Neural cell (in vitro differentiated cells): ENCODE data around the gene CFAP65. TPM values are rescaled to one million over a fixed set of nuclear protein-coding genes. Genes with fewer than 3 reads are reported as not detected.
A peak's percentile ranks its signal among the peaks of the same experiment; 100 is the strongest.

Source experiments
- H2AFZ ChIP-seq: fragments of 200-600, 300-800 bp; sonication (generic), shearing (Covaris generic); 2 replicates; pipeline ENCODE4 v1.6.0; 2014; ENCODE audit warnings: low read depth, mild to moderate bottlenecking, antibody characterized with exemption, low read length, moderate library complexity
- H3F3A ChIP-seq: fragments of 200-600 bp; shearing (Covaris generic); 2 replicates; pipeline ENCODE4 v1.6.1; 2016; ENCODE audit warnings: mild to moderate bottlenecking, moderate library complexity, mixed read lengths, antibody characterized with exemption, low read length; ENCODE audit not compliant: insufficient read depth, poor library complexity, severe bottlenecking
- H3K27ac ChIP-seq: fragments of 200-600, 300-800 bp; sonication (generic), shearing (Covaris generic); 2 replicates; pipeline ENCODE4 v1.5.1; 2014; ENCODE audit warnings: mild to moderate bottlenecking, low read length, moderate library complexity
- H3K27me3 ChIP-seq: fragments of 300-800, 200-600 bp; sonication (generic), shearing (Covaris generic); 2 replicates; pipeline ENCODE4 v1.6.0; 2014; ENCODE audit warnings: mild to moderate bottlenecking, low read depth, low read length, moderate library complexity; ENCODE audit not compliant: insufficient read depth
- H3K36me3 ChIP-seq: fragments of 300-800, 200-600 bp; sonication (generic), shearing (Covaris generic); 2 replicates; pipeline ENCODE4 v1.5.1; 2014; ENCODE audit warnings: mild to moderate bottlenecking, antibody characterized with exemption, low read length, moderate library complexity; ENCODE audit not compliant: insufficient read depth
- H3K4me2 ChIP-seq: fragments of 300-800, 200-600 bp; sonication (generic), shearing (Covaris generic); 2 replicates; pipeline ENCODE4 v1.6.0; 2014; ENCODE audit warnings: mild to moderate bottlenecking, low read length
- H3K4me3 ChIP-seq: fragments of 300-800, 200-600 bp; sonication (generic), shearing (Covaris generic); 2 replicates; pipeline ENCODE4 v1.5.1; 2014; ENCODE audit warnings: mild to moderate bottlenecking, low read length, moderate library complexity
- H3K79me2 ChIP-seq: fragments of 200-600 bp; shearing (Covaris generic); replicated peaks from 2 replicates; pipeline ENCODE4 v1.6.0; 2014; ENCODE audit warnings: mild to moderate bottlenecking, low read length, moderate library complexity; ENCODE audit not compliant: insufficient read depth
- H3K9ac ChIP-seq: fragments of 300-800, 200-600 bp; sonication (generic), shearing (Covaris generic); 2 replicates; pipeline ENCODE4 v1.6.1; 2016; ENCODE audit warnings: mild to moderate bottlenecking, low read length, mixed read lengths
- H3K9me2 ChIP-seq: fragments of 200-600 bp; shearing (Covaris generic); 2 replicates; pipeline ENCODE4 v1.6.1; 2016; ENCODE audit warnings: mild to moderate bottlenecking, low read length, mixed read lengths; ENCODE audit not compliant: insufficient read depth
- H3K9me3 ChIP-seq: fragments of 200-600, 300-800 bp; sonication (generic), shearing (Covaris generic); 2 replicates; pipeline ENCODE4 v1.6.1; 2016; ENCODE audit warnings: mild to moderate bottlenecking, mixed run types, low read length, moderate library complexity, mixed read lengths
- H4K20me1 ChIP-seq: fragments of 200-600 bp; shearing (Covaris generic); 2 replicates; pipeline ENCODE4 v1.6.1; 2016; ENCODE audit warnings: mild to moderate bottlenecking, mixed run types; ENCODE audit not compliant: insufficient read depth
- CTCF ChIP-seq: fragments of 450-650 bp; IDR thresholded peaks from 2 replicates; pipeline ENCODE4 v1.5.1; 2014; ENCODE audit warnings: antibody characterized with exemption, mild to moderate bottlenecking, moderate library complexity; ENCODE audit not compliant: poor library complexity, severe bottlenecking
- EP300 ChIP-seq: fragments of 450-650 bp; conservative IDR thresholded peaks from 2 replicates; pipeline ENCODE4 v1.6.1; 2014; ENCODE audit warnings: antibody characterized with exemption, mild to moderate bottlenecking, moderate library complexity; ENCODE audit not compliant: poor library complexity, severe bottlenecking
- EZH2 ChIP-seq: fragments of 200-600, 300-800 bp; shearing (Covaris generic), sonication (generic); IDR thresholded peaks from 2 replicates; pipeline ENCODE4 v1.6.1; 2014; ENCODE audit warnings: antibody characterized with exemption, low read length, borderline replicate concordance, mild to moderate bottlenecking; ENCODE audit not compliant: insufficient read depth, poor library complexity, severe bottlenecking
- MXI1 ChIP-seq: fragments of 450-650 bp; conservative IDR thresholded peaks from 2 replicates; pipeline ENCODE4 v1.6.1; 2014; ENCODE audit warnings: antibody characterized with exemption, mild to moderate bottlenecking; ENCODE audit not compliant: poor library complexity, severe bottlenecking
- POLR2AphosphoS5 ChIP-seq: IDR thresholded peaks from 2 replicates; pipeline ENCODE4 v1.6.1; 2012
- RAD21 ChIP-seq: fragments of 450-650 bp; conservative IDR thresholded peaks from 2 replicates; pipeline ENCODE4 v1.6.1; 2014; ENCODE audit warnings: antibody characterized with exemption, mild to moderate bottlenecking, moderate library complexity
- REST ChIP-seq: IDR thresholded peaks from 2 replicates; pipeline ENCODE4 v1.6.1; 2012; ENCODE audit warnings: borderline replicate concordance
- SMC3 ChIP-seq: fragments of 450-650 bp; conservative IDR thresholded peaks from 2 replicates; pipeline ENCODE4 v1.6.1; 2014; ENCODE audit warnings: antibody characterized with exemption, mild to moderate bottlenecking, moderate library complexity; ENCODE audit not compliant: poor library complexity
- TAF1 ChIP-seq: IDR thresholded peaks from 2 replicates; pipeline ENCODE4 v1.6.1; 2012; ENCODE audit warnings: low read depth
- polyA plus RNA-seq: library from polyadenylated mRNA; depleted of rRNA; stranded (reverse); fragments of >200 nt; gene quantifications from 2 replicates; pipeline ENCODE4 v1.2.3, GENCODE V29; 2014

The CFAP65 gene
- polyA plus RNA-seq, 1 donor from 2014 or later = 1.1 TPM

- no peaks in the 10 kb centered on the region for H3K9me2 ChIP-seq
- no peak for TF ChIP-seq TAF1
- TF ChIP-seq EP300 = no peak
- TF ChIP-seq EZH2 = peak; percentile 83
- no peak within 1 kb of the TSS for H3K27ac ChIP-seq
- H2AFZ ChIP-seq = no peak within 1 kb of the TSS
- H3K9ac ChIP-seq = no peak within 1 kb of the TSS
- no peaks in the 10 kb centered on the region for H3K9me3 ChIP-seq
- peaks cover 100% of the 10 kb centered on the region for H3K27me3 ChIP-seq
- H3K4me2 ChIP-seq = no peak within 1 kb of the TSS
- no peaks in the 10 kb centered on the region for H4K20me1 ChIP-seq
- no peaks in the 10 kb centered on the region for H3K36me3 ChIP-seq
- H3F3A ChIP-seq = no peaks in the 10 kb centered on the region
- peak within 1 kb of the TSS; percentile 59 for H3K4me3 ChIP-seq
- H3K79me2 ChIP-seq = no peaks in the 10 kb centered on the region
Measured at GRCh38 chr2:218993345-218994315, 47.7 kb downstream of the CFAP65 start, which contains the start of gene CRYBA2. Gene CRYBA2, minus strand, starts transcription at chr2:218993422. Its CDS starts 246 bp downstream, at chr2:218993176.

- Histone ChIP-seq H3K79me2 (no peaks in the 10 kb centered on the region), H3K4me2 (no peak overlapping the region), H2AFZ (no peak overlapping the region), H3K4me3 (peak overlapping the region; percentile 59), H3F3A (no peaks in the 10 kb centered on the region), H3K9me3 (no peaks in the 10 kb centered on the region), H3K9ac (no peak overlapping the region), H3K27ac (no peak overlapping the region), H3K9me2 (no peaks in the 10 kb centered on the region), H3K36me3 (no peaks in the 10 kb centered on the region), H4K20me1 (no peaks in the 10 kb centered on the region), H3K27me3 (peaks cover 100% of the 10 kb centered on the region)
- TF ChIP-seq SMC3 (no peak), CTCF (no peak), POLR2AphosphoS5 (no peak), RAD21 (no peak), EZH2 (no peak), MXI1 (no peak), EP300 (no peak), TAF1 (no peak), REST (no peak)
Measured at GRCh38 chr2:218992703-218993344, 48.5 kb downstream of the CFAP65 start.
